GM12865 (cell line): Measurements from ENCODE around the gene TMEM170A.
A peak's percentile ranks its signal among the peaks of the same experiment; 100 is the strongest.

ENCODE experiments used
- DNase-seq: peaks from one replicate; pipeline ENCODE4 v3.0.0; 2010; ENCODE audit warnings: low read depth
- H3K4me3 ChIP-seq: 2 replicates; pipeline ENCODE4 v1.5.1; 2011; ENCODE audit warnings: mild to moderate bottlenecking, low read depth, low read length, control low read depth
- CTCF ChIP-seq: IDR thresholded peaks from 2 replicates; pipeline ENCODE4 v1.5.1; 2011; ENCODE audit warnings: low read length, control low read depth, low read depth, inconsistent platforms; ENCODE audit not compliant: insufficient read depth; ENCODE audit errors: missing control alignments

The TMEM170A gene

GRCh38 chr16:75497558-75497957, 33.1 kb upstream of the TMEM170A start:
- no peak for DNase-seq
- TF ChIP-seq CTCF, result no peak
- H3K4me3 ChIP-seq, result no peak overlapping the region

GRCh38 chr16:75495076-75495674, 30.7 kb upstream of the TMEM170A start, which contains the start of gene CHST6:
CHST6 (minus strand) TSS chr16:75495441; CDS start chr16:75479828, 15,613 bp downstream.
- H3K4me3 ChIP-seq, result peak within 1 kb of the TSS; percentile 48
- peak; percentile 49 for DNase-seq
- no peak for TF ChIP-seq CTCF

- no peak for DNase-seq
- peak overlapping the region; percentile 48; the same call in 1 of the 2 replicates for H3K4me3 ChIP-seq
- no peak for TF ChIP-seq CTCF
Measured at GRCh38 chr16:75494661-75495075, 30.2 kb upstream of the TMEM170A start.

GRCh38 chr16:75494184-75494583, 29.7 kb upstream of the TMEM170A start:
- DNase-seq, result no peak
- no peak for TF ChIP-seq CTCF
- H3K4me3 ChIP-seq, result no peak overlapping the region

GRCh38 chr16:75491876-75492275, 27.4 kb upstream of the TMEM170A start:
- DNase-seq, result peak; percentile 28
- H3K4me3 ChIP-seq, result no peak overlapping the region

GRCh38 chr16:75488322-75488721, 23.8 kb upstream of the TMEM170A start:
- H3K4me3 ChIP-seq, result no peak overlapping the region
- TF ChIP-seq CTCF, result no peak
- DNase-seq, result no peak

More at GRCh38 chr16:75491876-75492275, 27.4 kb upstream of the TMEM170A start:
- TF ChIP-seq CTCF, result peak; percentile 33
